ENCODE measurements around the gene PISD. TPM values are rescaled to one million over a fixed set of nuclear protein-coding genes. Genes with fewer than 3 reads are reported as not detected.
A peak's percentile ranks its signal among the peaks of the same experiment; 100 is the strongest.

The PISD gene
- total RNA-seq, 1 donor from 2014 or later, result 47.3 TPM

DNA sequence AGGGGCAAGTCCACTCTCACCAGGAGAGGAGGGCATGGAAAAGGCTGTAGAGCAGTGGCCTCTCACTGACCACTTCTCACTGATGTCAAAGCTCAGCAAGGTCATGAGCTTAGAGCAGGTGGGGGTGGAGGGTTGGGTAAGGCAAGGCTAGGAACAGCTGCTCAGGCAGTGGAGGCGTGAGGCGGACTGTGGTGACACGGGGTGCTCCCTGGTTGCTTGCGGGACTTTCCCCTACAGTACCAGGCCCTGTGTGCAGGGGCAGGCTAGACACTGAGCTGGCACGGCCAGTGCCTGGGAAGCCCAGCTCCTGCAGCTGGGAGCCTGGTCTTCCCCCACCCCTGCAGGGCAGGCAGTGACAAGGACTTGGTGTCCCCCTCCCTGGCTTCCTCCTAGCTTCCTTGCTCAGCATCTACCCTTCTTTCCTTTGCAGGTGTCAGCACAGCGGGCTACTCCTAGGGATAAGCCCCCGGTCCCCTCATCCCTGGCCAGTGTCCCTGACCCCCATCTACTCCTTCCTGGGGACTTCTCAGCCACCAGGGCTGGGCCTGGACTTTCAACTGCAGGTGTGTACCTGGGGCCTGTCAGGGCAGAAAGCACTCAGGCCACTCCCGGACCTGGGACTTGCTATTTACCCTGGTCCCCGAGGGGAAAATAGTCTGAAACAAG lies 45.6 kb downstream of the PISD start:
- intact Hi-C loops (cut with DNase I), result no loop called here
- H3K9me3 ChIP-seq, result no peaks in the 10 kb centered on the region
- TF ChIP-seq, protein P1, sequence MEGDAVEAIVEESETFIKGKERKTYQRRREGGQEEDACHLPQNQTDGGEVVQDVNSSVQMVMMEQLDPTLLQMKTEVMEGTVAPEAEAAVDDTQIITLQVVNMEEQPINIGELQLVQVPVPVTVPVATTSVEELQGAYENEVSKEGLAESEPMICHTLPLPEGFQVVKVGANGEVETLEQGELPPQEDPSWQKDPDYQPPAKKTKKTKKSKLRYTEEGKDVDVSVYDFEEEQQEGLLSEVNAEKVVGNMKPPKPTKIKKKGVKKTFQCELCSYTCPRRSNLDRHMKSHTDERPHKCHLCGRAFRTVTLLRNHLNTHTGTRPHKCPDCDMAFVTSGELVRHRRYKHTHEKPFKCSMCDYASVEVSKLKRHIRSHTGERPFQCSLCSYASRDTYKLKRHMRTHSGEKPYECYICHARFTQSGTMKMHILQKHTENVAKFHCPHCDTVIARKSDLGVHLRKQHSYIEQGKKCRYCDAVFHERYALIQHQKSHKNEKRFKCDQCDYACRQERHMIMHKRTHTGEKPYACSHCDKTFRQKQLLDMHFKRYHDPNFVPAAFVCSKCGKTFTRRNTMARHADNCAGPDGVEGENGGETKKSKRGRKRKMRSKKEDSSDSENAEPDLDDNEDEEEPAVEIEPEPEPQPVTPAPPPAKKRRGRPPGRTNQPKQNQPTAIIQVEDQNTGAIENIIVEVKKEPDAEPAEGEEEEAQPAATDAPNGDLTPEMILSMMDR (IDR thresholded peaks at IDR 0.05), result no peak
- H3K36me3 ChIP-seq, result peaks cover 54% of the 10 kb centered on the region
- DNase-seq (no peak), ATAC-seq (peak; percentile 13 to 24)
- H3K27ac ChIP-seq, result no peak overlapping the region
- no peaks in the 10 kb centered on the region for H3K27me3 ChIP-seq (ENCODE audit: low read depth)
- H3K4me3 ChIP-seq, result no peak overlapping the region
- H3K4me1 ChIP-seq, result peaks cover 19% of the 10 kb centered on the region

DNA sequence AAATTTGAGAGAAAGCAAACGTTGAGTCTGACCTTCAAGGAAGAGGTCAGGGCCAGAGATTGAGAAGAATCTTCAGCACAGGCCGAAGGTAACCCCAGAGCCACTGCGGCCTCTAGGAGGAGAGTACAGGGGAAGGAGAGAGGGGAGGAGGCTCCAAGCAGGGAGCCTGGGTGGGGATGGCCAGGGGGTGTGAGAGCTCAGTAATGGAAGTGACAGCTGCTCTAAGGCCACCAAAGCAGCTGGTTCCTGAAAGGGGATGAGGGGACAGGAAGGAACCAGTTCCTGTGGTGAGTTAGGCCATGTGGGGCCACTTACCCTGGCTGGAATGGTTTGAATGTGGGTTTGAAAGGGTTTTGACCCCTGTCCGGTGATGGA lies 46.1 kb downstream of the PISD start:
- H3K27ac ChIP-seq, result no peak overlapping the region
- H3K4me3 ChIP-seq, result no peak overlapping the region
- DNase-seq (no peak), ATAC-seq (peak in 1 of 2 donors; percentile 7)
- H3K9me3 ChIP-seq, result no peaks in the 10 kb centered on the region
- H3K36me3 ChIP-seq, result peaks cover 53% of the 10 kb centered on the region
- H3K27me3 ChIP-seq (ENCODE audit: low read depth), result no peaks in the 10 kb centered on the region
- peaks cover 19% of the 10 kb centered on the region for H3K4me1 ChIP-seq
- intact Hi-C loops (cut with DNase I), result no loop called here
- TF ChIP-seq, protein P1 (IDR thresholded peaks at IDR 0.05), result no peak

DNA sequence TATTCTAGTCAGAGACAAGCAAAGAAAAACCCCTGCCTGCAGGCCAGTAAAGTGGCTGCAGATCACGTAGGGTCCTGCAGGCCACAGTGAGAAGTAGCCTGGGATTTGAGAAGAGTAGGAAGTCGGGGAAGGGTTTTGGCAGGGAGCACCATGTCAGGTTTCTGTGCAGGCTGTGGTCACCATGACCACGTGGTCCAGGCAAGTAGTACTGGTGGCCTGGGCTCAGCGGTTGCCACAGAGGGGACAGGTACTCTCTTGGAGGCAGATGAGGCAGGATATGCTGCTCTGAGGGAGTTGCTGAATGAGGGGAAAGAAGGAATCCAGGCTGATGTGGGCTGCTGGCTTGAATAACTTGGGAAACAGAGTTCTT lies 46.5 kb downstream of the PISD start:
- peak overlapping the region; percentile 14 for H3K27ac ChIP-seq
- H3K4me1 ChIP-seq, result peaks cover 24% of the 10 kb centered on the region
- intact Hi-C loops (cut with DNase I), result no loop called here
- no peak for ATAC-seq
- peaks cover 49% of the 10 kb centered on the region for H3K36me3 ChIP-seq
- H3K9me3 ChIP-seq, result no peaks in the 10 kb centered on the region
- no peak for DNase-seq
- no peaks in the 10 kb centered on the region for H3K27me3 ChIP-seq (ENCODE audit: low read depth)
- no peak overlapping the region for H3K4me3 ChIP-seq
- TF ChIP-seq, protein P1 (IDR thresholded peaks at IDR 0.05), result no peak

DNA sequence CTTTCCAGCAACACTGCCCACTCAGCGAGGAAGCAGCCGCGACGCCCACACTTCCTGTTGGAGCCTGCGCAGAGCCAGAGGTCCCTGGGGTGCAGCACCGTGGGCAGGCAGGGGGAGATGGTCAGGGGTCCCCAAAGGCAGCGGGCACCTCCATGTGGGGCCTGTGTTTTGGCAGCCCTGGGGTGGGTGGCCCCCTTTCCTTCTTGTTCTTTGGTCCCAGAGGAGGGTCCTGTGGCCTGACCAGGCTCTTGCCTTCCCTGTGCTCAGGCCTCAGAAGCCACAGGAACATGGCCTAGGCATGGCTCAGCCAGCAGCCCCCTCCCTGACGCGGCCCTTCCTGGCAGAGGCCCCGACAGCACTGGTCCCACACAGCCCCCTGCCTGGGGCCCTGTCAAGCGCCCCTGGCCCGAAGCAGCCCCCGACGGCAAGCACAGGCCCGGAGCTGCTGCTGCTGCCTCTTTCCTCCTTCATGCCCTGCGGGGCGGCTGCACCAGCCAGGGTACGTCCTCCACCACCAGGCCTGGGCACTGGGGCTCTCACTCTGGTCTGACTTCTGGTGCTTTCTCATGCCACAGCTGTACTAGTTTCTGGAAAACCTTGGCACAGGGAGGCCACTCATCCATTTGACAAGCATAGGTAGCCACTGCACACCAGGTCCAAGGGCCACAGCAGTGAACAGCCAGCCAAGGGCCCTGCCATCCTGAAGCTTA lies 47.1 kb downstream of the PISD start:
- ATAC-seq (no peak), DNase-seq (no peak)
- Histone ChIP-seq H3K27ac (peak overlapping the region; percentile 14), H3K9me3 (no peaks in the 10 kb centered on the region), H3K27me3 (ENCODE audit: low read depth) (no peaks in the 10 kb centered on the region), H3K36me3 (peaks cover 43% of the 10 kb centered on the region), H3K4me1 (peaks cover 25% of the 10 kb centered on the region), H3K4me3 (no peak overlapping the region)
- TF ChIP-seq, protein P1 (IDR thresholded peaks at IDR 0.05), result no peak
- intact Hi-C loops (cut with DNase I), result no loop called here

DNA sequence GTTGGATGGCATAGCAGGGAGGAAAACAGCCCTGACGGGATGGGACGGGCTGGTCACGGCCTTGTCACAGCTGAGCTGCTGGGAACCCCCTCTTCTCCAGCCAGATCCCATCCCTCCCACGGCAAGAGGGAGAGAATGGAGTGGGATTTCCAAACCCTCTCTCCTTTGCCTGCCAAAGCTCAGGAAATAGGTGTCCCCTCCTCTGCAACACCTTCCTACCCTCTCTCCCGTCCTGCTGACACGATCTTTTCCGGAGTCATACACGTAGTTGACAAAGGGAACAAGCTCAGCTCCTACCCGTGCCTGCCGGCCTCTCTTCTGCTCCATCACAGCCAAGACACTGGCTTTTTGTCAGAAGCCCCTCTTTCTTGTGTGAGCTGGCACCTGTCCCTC lies 48.1 kb downstream of the PISD start:
- TF ChIP-seq, protein P1 (IDR thresholded peaks at IDR 0.05), result no peak
- DNase-seq (no peak), ATAC-seq (no peak)
- no peak overlapping the region for H3K4me3 ChIP-seq
- intact Hi-C loops (cut with DNase I), result no loop called here
- H3K9me3 ChIP-seq, result no peaks in the 10 kb centered on the region
- peaks cover 25% of the 10 kb centered on the region for H3K4me1 ChIP-seq
- no peaks in the 10 kb centered on the region for H3K27me3 ChIP-seq (ENCODE audit: low read depth)
- H3K27ac ChIP-seq, result no peak overlapping the region
- H3K36me3 ChIP-seq, result peaks cover 37% of the 10 kb centered on the region
